Endothelial cell of umbilical vein (primary cell): Measurements from ENCODE around the gene SSC5D. TPM values are rescaled to one million over a fixed set of nuclear protein-coding genes. Genes with fewer than 3 reads are reported as not detected.

ENCODE experiments used
- BruUV-seq: library from RNA; stranded (reverse); fragments of 400-500 nt; replicated peaks from 2 replicates; lab custom pipeline; 2021; lab: Mats Ljungman, UMichigan
- CTCF ChIA-PET: fragments of 300-600, 350-600 bp; sonication (Branson Sonifier 250); formaldehyde crosslinking; loops from one replicate; lab custom pipeline; 2021; ENCODE audit warnings: antibody characterized with exemption, inconsistent platforms; lab: Charles Lee
- POLR2A ChIA-PET: fragments of 300-600, 350-600 bp; sonication (Branson Sonifier 250); formaldehyde crosslinking; loops from one replicate; lab custom pipeline; 2021; ENCODE audit warnings: antibody characterized with exemption, inconsistent platforms; lab: Charles Lee
- DNase-seq: peaks from one replicate; pipeline ENCODE4 v3.0.0-alpha.2; 2011; ENCODE audit warnings: low read depth, low spot score
- FAIRE-seq: peaks from 2 replicates; lab custom pipeline; 2011; peaks lifted over from hg19 to GRCh38; lab: Jason Lieb, UNC
- H2AFZ ChIP-seq: 2 replicates; pipeline ENCODE4 v1.6.0; 2012; ENCODE audit warnings: low read depth, low read length, control low read depth, inconsistent platforms
- H3K27ac ChIP-seq: 2 replicates; pipeline ENCODE4 v1.5.1; 2011; ENCODE audit warnings: low read depth, mild to moderate bottlenecking, control low read depth, low read length, moderate library complexity; ENCODE audit not compliant: insufficient read depth
- H3K27me3 ChIP-seq, 2 experiments: 2 replicates each; pipeline versions ENCODE4 v1.6.0 to v1.6.1; 2011; ENCODE audit warnings: low read length in 2 of 2, mixed read lengths in 1 of 2; ENCODE audit not compliant: control insufficient read depth in 2 of 2, insufficient read depth in 2 of 2
- H3K36me3 ChIP-seq, 2 experiments: 2 replicates in 1 of 2; 3 replicates in 1 of 2; pipeline ENCODE4 v1.5.1; 2011; ENCODE audit warnings: low read length in 2 of 2, mild to moderate bottlenecking in 1 of 2, moderate library complexity in 1 of 2; ENCODE audit not compliant: control insufficient read depth in 2 of 2, insufficient read depth in 2 of 2; ENCODE audit errors: extremely low read depth in 1 of 2
- H3K4me1 ChIP-seq: 3 replicates; pipeline ENCODE4 v1.5.1; 2011; ENCODE audit warnings: mild to moderate bottlenecking, low read length; ENCODE audit not compliant: control insufficient read depth, insufficient read depth; ENCODE audit errors: extremely low read depth
- H3K4me2 ChIP-seq: 2 replicates; pipeline ENCODE4 v1.6.1; 2011; ENCODE audit warnings: low read length, control low read depth, mixed read lengths; ENCODE audit not compliant: insufficient read depth
- H3K4me3 ChIP-seq, 3 experiments: fragments of 200-600 bp in 1 of 3; sonication (generic), shearing (Covaris generic) in 1 of 3; replicated peaks in 1 of 3; 2 replicates each; pipeline ENCODE4 v1.5.1; 2011 to 2016; ENCODE audit warnings: control low read depth in 3 of 3, low read length in 3 of 3, mild to moderate bottlenecking in 2 of 3, inconsistent platforms in 1 of 3, low read depth in 1 of 3, moderate library complexity in 1 of 3; ENCODE audit not compliant: insufficient read depth in 1 of 3
- H3K79me2 ChIP-seq: 2 replicates; pipeline ENCODE4 v1.6.0; 2012; ENCODE audit warnings: low read length, inconsistent platforms; ENCODE audit not compliant: control insufficient read depth, insufficient read depth
- H3K9ac ChIP-seq: replicated peaks from 2 replicates; pipeline ENCODE3; 2011; ENCODE audit warnings: low read length, control low read depth; ENCODE audit not compliant: insufficient read depth; ENCODE audit errors: extremely low read depth
- H3K9me1 ChIP-seq: replicated peaks from 3 replicates; pipeline ENCODE4 v1.6.0; 2011; ENCODE audit warnings: mild to moderate bottlenecking, low read length; ENCODE audit not compliant: control insufficient read depth, insufficient read depth; ENCODE audit errors: extremely low read depth
- H3K9me3 ChIP-seq: replicated peaks from 2 replicates; pipeline ENCODE4 v1.5.1; 2012; ENCODE audit warnings: low read length, inconsistent platforms; ENCODE audit not compliant: control insufficient read depth, insufficient read depth
- H4K20me1 ChIP-seq: replicated peaks from 2 replicates; pipeline ENCODE3; 2011; ENCODE audit warnings: mild to moderate bottlenecking, low read length; ENCODE audit not compliant: control insufficient read depth, insufficient read depth; ENCODE audit errors: extremely low read depth
- GATA2 ChIP-seq: IDR thresholded peaks from 2 replicates; pipeline ENCODE4 v1.7.0; 2011; ENCODE audit warnings: low read depth, mild to moderate bottlenecking, moderate library complexity, mixed read lengths, low read length; ENCODE audit not compliant: insufficient read length, insufficient read depth
- JUN ChIP-seq: IDR thresholded peaks from 2 replicates; pipeline ENCODE4 v1.6.1; 2011; ENCODE audit warnings: borderline replicate concordance, low read depth; ENCODE audit not compliant: insufficient read length, insufficient read depth
- MYC ChIP-seq: IDR thresholded peaks from one replicate; pipeline ENCODE4 v1.6.1; 2011; ENCODE audit warnings: mild to moderate bottlenecking, low read depth, low read length
- POLR2A ChIP-seq: IDR thresholded peaks from 2 replicates; pipeline ENCODE4 v1.6.1; 2012; ENCODE audit warnings: low read depth, mild to moderate bottlenecking, control low read depth, low read length
- POLR2AphosphoS5 ChIP-seq: IDR thresholded peaks from 2 replicates; pipeline ENCODE4 v1.6.1; 2012; ENCODE audit warnings: low read depth, mild to moderate bottlenecking, control low read depth, low read length, moderate library complexity; ENCODE audit not compliant: insufficient read depth
- dilution Hi-C: fragments of 300-500 bp; cut with MboI; formaldehyde crosslinking; loops from one replicate; pipeline ENCODE4 v1.15.0; 2019; ENCODE audit warnings: low sequenced_read_pairs; ENCODE audit not compliant: extremely low pct_ligation_motif_present
- intact Hi-C: fragments of 100-400 bp; cut with micrococcal nuclease; formaldehyde crosslinking; loops from one replicate; pipeline ENCODE4 v1.10.0; 2022
- polyA plus RNA-seq, 4 experiments: library from polyadenylated mRNA; depleted of rRNA in 3 of 4; stranded (reverse) in 3 of 4; unstranded in 1 of 4; fragments of >200 nt; gene quantifications; 2 replicates each; pipeline versions ENCODE4 v1.2.1 to v1.2.3, GENCODE V29; 2011 to 2012; ENCODE audit warnings: missing spikeins in 1 of 4
- total RNA-seq: library from RNA; stranded (reverse); gene quantifications from 2 replicates; pipeline ENCODE4 v1.2.3, GENCODE V29; 2021
- TF ChIP-seq, protein P1 (sequence below), 2 donors: IDR thresholded peaks; 1 replicate in 1 of 2; 2 replicates in 1 of 2; pipeline ENCODE4 v1.5.1; 2011; ENCODE audit warnings: low read length in 2 of 2, mild to moderate bottlenecking in 2 of 2, moderate library complexity in 2 of 2, control low read depth in 1 of 2, inconsistent platforms in 1 of 2, low read depth in 1 of 2; ENCODE audit not compliant: insufficient read depth in 1 of 2; ENCODE audit errors: extremely low read depth in 1 of 2
- TF ChIP-seq, protein P2 (sequence below): IDR thresholded peaks from 2 replicates; pipeline ENCODE4 v1.6.1; 2011; ENCODE audit not compliant: insufficient read depth, insufficient read length

SSC5D gene
- total and polyA plus RNA-seq, 2 donors (not counting 3 experiments of a cell fraction or from before 2014, with no cell fraction given), result 0.47 to 1.3 TPM

DNA sequence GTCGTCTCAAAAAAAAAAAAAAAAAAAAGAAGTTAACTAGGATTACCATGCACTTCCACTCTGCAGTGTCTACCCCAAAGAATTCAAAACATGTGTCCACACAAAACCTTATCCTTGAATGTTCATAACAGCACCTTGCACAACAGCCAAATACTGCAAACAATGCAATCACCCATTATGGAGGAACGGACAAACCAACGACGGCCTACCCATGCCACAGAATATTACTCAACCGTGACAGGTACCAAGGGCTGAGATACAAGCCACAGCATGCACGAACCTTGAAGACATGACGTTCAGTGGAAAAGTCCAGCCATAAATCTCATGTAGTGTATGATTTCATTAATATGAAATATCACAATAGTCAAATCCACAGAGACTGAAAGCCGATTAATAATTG is 42.2 kb upstream of the SSC5D start:
- POLR2A ChIA-PET, result no interaction called here
- FAIRE-seq (no peak), DNase-seq (no peak)

More for the DNA sequence above, 42.2 kb upstream of the SSC5D start:
- intact Hi-C loops, result no loop called here
- Histone ChIP-seq H3K79me2 (no peaks in the 10 kb centered on the region), H3K9me1 (no peaks in the 10 kb centered on the region), H3K4me1 (no peaks in the 10 kb centered on the region), H3K9me3 (no peaks in the 10 kb centered on the region), H3K27me3 (peaks cover 37 to 44% of the 10 kb centered on the region in 2 experiments), H3K36me3 (no peaks in the 10 kb centered on the region), H2AFZ (no peak overlapping the region), H3K9ac (no peak overlapping the region), H3K27ac (no peak overlapping the region), H3K4me3 (no peak overlapping the region), H4K20me1 (no peaks in the 10 kb centered on the region), H3K4me2 (no peak overlapping the region)
- TF ChIP-seq POLR2AphosphoS5, result no peak
- TF ChIP-seq, protein P1, sequence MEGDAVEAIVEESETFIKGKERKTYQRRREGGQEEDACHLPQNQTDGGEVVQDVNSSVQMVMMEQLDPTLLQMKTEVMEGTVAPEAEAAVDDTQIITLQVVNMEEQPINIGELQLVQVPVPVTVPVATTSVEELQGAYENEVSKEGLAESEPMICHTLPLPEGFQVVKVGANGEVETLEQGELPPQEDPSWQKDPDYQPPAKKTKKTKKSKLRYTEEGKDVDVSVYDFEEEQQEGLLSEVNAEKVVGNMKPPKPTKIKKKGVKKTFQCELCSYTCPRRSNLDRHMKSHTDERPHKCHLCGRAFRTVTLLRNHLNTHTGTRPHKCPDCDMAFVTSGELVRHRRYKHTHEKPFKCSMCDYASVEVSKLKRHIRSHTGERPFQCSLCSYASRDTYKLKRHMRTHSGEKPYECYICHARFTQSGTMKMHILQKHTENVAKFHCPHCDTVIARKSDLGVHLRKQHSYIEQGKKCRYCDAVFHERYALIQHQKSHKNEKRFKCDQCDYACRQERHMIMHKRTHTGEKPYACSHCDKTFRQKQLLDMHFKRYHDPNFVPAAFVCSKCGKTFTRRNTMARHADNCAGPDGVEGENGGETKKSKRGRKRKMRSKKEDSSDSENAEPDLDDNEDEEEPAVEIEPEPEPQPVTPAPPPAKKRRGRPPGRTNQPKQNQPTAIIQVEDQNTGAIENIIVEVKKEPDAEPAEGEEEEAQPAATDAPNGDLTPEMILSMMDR (IDR thresholded peaks at IDR 0.05; ENCODE audit: extremely low read depth in 1 of 2, insufficient read depth in 1 of 2, low read depth in 1 of 2, low read length in 2 of 2), result no peak
- TF ChIP-seq MYC, result no peak
- TF ChIP-seq GATA2, result no peak
- TF ChIP-seq POLR2A, result no peak
- TF ChIP-seq, protein P2, sequence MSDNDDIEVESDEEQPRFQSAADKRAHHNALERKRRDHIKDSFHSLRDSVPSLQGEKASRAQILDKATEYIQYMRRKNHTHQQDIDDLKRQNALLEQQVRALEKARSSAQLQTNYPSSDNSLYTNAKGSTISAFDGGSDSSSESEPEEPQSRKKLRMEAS, result no peak
- TF ChIP-seq JUN, result no peak
- dilution Hi-C loops, result no loop called here
- CTCF ChIA-PET, result interaction anchor here (0.6 to 1.0 kb wide), 3 partner anchors 9 to 206 kb away, joined by 3 to 4 read pairs (median 3); no protein-coding TSS in a partner anchor
- BruUV-seq, result no TSS peak
